B cell (primary cell): ENCODE measurements around the gene ERVMER34-1. TPM values are rescaled to one million over a fixed set of nuclear protein-coding genes. Genes with fewer than 3 reads are reported as not detected.

Experiments used
- ATAC-seq: fragments of 200-7000 bp; cut with Tn5 transposase; one replicate; pipeline ENCODE4 v1.10.0; 2021; ENCODE audit warnings: low read depth, mild to moderate bottlenecking, moderate number of reproducible peaks, moderate library complexity
- CTCF ChIA-PET: fragments of 350-600 bp; sonication (Branson Sonifier 250); formaldehyde crosslinking; loops from one replicate; lab custom pipeline; 2021; ENCODE audit warnings: antibody characterized with exemption, inconsistent platforms; lab: Charles Lee
- POLR2A ChIA-PET: fragments of 350-600 bp; sonication (Branson Sonifier 250); formaldehyde crosslinking; loops from one replicate; lab custom pipeline; 2021; ENCODE audit warnings: antibody characterized with exemption; lab: Charles Lee
- DNase-seq: peaks from one replicate; pipeline ENCODE4 v3.0.0; 2013
- H2AFZ ChIP-seq: 2 replicates; pipeline ENCODE4 v1.6.1; 2012; ENCODE audit warnings: mild to moderate bottlenecking, low read depth, low read length; ENCODE audit not compliant: insufficient read depth, poor library complexity, severe bottlenecking
- H3K27ac ChIP-seq, 2 donors: 1 replicate in 1 of 2; 2 replicates in 1 of 2; pipeline ENCODE4 v1.5.1; 2012 to 2013; ENCODE audit warnings: low read length in 2 of 2, mild to moderate bottlenecking in 2 of 2, moderate library complexity in 1 of 2
- H3K27me3 ChIP-seq, 4 experiments: fragments of 200-600 bp in 1 of 4; sonication (generic) in 1 of 4; replicated peaks in 1 of 4; 1 replicate in 2 of 4; 2 replicates in 2 of 4; pipeline versions ENCODE4 v1.6.1 to v1.7.0; 2013 to 2016; ENCODE audit warnings: low read length in 3 of 4, mild to moderate bottlenecking in 2 of 4, mixed read lengths in 1 of 4, moderate library complexity in 1 of 4; ENCODE audit not compliant: insufficient read depth in 4 of 4, control insufficient read depth in 3 of 4; ENCODE audit errors: control extremely low read depth in 1 of 4
- H3K36me3 ChIP-seq, 2 experiments: replicated peaks in 1 of 2; 1 replicate in 1 of 2; 2 replicates in 1 of 2; pipeline versions ENCODE4 v1.6.1 to v1.7.1; 2013; ENCODE audit warnings: low read length in 1 of 2; ENCODE audit not compliant: insufficient read depth in 2 of 2, control insufficient read depth in 1 of 2; ENCODE audit errors: control extremely low read depth in 1 of 2, extremely low read depth in 1 of 2
- H3K4me1 ChIP-seq, 2 donors: fragments of 200-600 bp in 1 of 2; sonication (generic) in 1 of 2; 1 replicate in 1 of 2; 2 replicates in 1 of 2; pipeline versions ENCODE4 v1.5.1 to v1.6.1; 2013 to 2017; ENCODE audit warnings: low read length in 2 of 2; ENCODE audit not compliant: control insufficient read depth in 2 of 2, insufficient read depth in 2 of 2
- H3K4me2 ChIP-seq: replicated peaks from 2 replicates; pipeline ENCODE3; 2012; ENCODE audit warnings: mild to moderate bottlenecking, low read depth, low read length; ENCODE audit not compliant: poor library complexity, severe bottlenecking
- H3K4me3 ChIP-seq, 5 experiments: fragments of 200-600 bp in 1 of 5; sonication (generic) in 1 of 5; 1 replicate in 3 of 5; 2 replicates in 2 of 5; pipeline versions ENCODE4 v1.5.1 to v1.7.0; 2011 to 2016; ENCODE audit warnings: low read length in 4 of 5, mild to moderate bottlenecking in 4 of 5, low read depth in 2 of 5, control low read depth in 1 of 5, moderate library complexity in 1 of 5; ENCODE audit not compliant: insufficient read depth in 1 of 5; ENCODE audit errors: control extremely low read depth in 1 of 5, extremely low read depth in 1 of 5
- H3K79me2 ChIP-seq: fragments of 200-600 bp; sonication (generic); one replicate; pipeline ENCODE4 v1.6.0; 2016; ENCODE audit warnings: low read length; ENCODE audit not compliant: control insufficient read depth, insufficient read depth
- H3K9ac ChIP-seq: fragments of 200-600 bp; sonication (generic); 2 replicates; pipeline ENCODE4 v1.6.1; 2017; ENCODE audit warnings: mild to moderate bottlenecking, low read length, moderate library complexity
- H3K9me3 ChIP-seq, 3 donors: one replicate each; pipeline versions ENCODE4 v1.6.1 to v1.7.1; 2013; ENCODE audit warnings: low read length in 2 of 3; ENCODE audit not compliant: control insufficient read depth in 2 of 3, insufficient read depth in 1 of 3; ENCODE audit errors: control extremely low read depth in 1 of 3
- H4K20me1 ChIP-seq: 2 replicates; pipeline ENCODE4 v1.6.0; 2012; ENCODE audit warnings: mild to moderate bottlenecking, low read length; ENCODE audit not compliant: insufficient read depth, control insufficient read depth, poor library complexity, severe bottlenecking
- H3K27ac Mint-ChIP-seq: one replicate; pipeline ENCODE4 v1.8.0; 2021; ENCODE audit warnings: mixed read lengths
- H3K27me3 Mint-ChIP-seq: one replicate; pipeline ENCODE4 v1.8.0; 2021; ENCODE audit warnings: mixed read lengths
- H3K4me1 Mint-ChIP-seq: one replicate; pipeline ENCODE4 v1.8.0; 2021; ENCODE audit warnings: mixed read lengths
- H3K4me3 Mint-ChIP-seq: one replicate; pipeline ENCODE4 v1.8.0; 2021; ENCODE audit warnings: mixed read lengths
- H3K9me3 Mint-ChIP-seq: one replicate; pipeline ENCODE4 v1.8.0; 2022; ENCODE audit warnings: mixed read lengths; ENCODE audit not compliant: insufficient read depth
- CTCF ChIP-seq: fragments of 200-600 bp; IDR thresholded peaks from one replicate; pipeline ENCODE4 v1.8.0; 2022; ENCODE audit warnings: antibody characterized with exemption, mild to moderate bottlenecking
- EZH2 ChIP-seq: IDR thresholded peaks from 2 replicates; pipeline ENCODE4 v1.6.1; 2012; ENCODE audit warnings: borderline replicate concordance, low read depth, mild to moderate bottlenecking, moderate library complexity, low read length; ENCODE audit not compliant: insufficient read depth, poor library complexity, severe bottlenecking
- WGBS: methylation state at CpG from one replicate; pipeline ENCODE4 v1.1.5; 2013; ENCODE audit warnings: missing lambda C conversion rate; ENCODE audit not compliant: insufficient coverage; 5-methylcytosine and 5-hydroxymethylcytosine counted together
- intact Hi-C: fragments of 100-400 bp; cut with micrococcal nuclease; formaldehyde crosslinking; loops from one replicate; pipeline ENCODE4 v1.10.0; 2022
- polyA plus RNA-seq: library from polyadenylated mRNA; depleted of rRNA; stranded (reverse); fragments of >200 nt; gene quantifications from 2 replicates; pipeline ENCODE4 v1.2.3, GENCODE V29; 2012
- total RNA-seq, 2 donors: library from RNA; stranded (reverse); fragments of 120-200 nt in 1 of 2; gene quantifications; 1 replicate in 1 of 2; 2 replicates in 1 of 2; pipeline versions ENCODE4 v1.2.3 to v1.2.4, GENCODE V29; 2013 to 2022

ERVMER34-1 gene
- total and polyA plus RNA-seq, 2 donors (not counting 1 experiment from before 2014, with no cell fraction given) = not detected

GRCh38 chr4:52709155-52709554 is 42.1 kb downstream of the ERVMER34-1 start:
- intact Hi-C loops = no loop called here
- H3K27ac Mint-ChIP-seq = peak overlapping the region; percentile 26
- Histone ChIP-seq H3K4me1 (peaks cover 29 to 39% of the 10 kb centered on the region in 2 donors), H3K9ac (no peak overlapping the region), H3K4me2 (no peak overlapping the region), H4K20me1 (no peaks in the 10 kb centered on the region), H3K27me3 (no peaks in the 10 kb centered on the region), H3K4me3 (no peak overlapping the region), H3K9me3 (no peaks in the 10 kb centered on the region), H2AFZ (no peak overlapping the region), H3K36me3 (peaks cover 0 to 4% of the 10 kb centered on the region in 2 experiments), H3K27ac (no peak overlapping the region), H3K79me2 (peaks cover 7% of the 10 kb centered on the region)
- ChIA-PET CTCF (interaction anchor here (0.5 kb wide), 1 partner anchor 23 kb away, joined by 3 read pairs; no protein-coding TSS in a partner anchor), POLR2A (no interaction called here)
- DNase-seq (no peak), ATAC-seq (no peak)
- TF ChIP-seq EZH2 = no peak
- no peak for TF ChIP-seq CTCF
- H3K4me3 Mint-ChIP-seq = peak overlapping the region; percentile 9
- H3K9me3 Mint-ChIP-seq = peaks cover 2% of the 10 kb centered on the region
- H3K4me1 Mint-ChIP-seq = peaks cover 41% of the 10 kb centered on the region
- H3K27me3 Mint-ChIP-seq = no peaks in the 10 kb centered on the region

GRCh38 chr4:52704661-52705060 is 46.6 kb downstream of the ERVMER34-1 start:
- Histone ChIP-seq H4K20me1 (no peaks in the 10 kb centered on the region), H3K36me3 (no peaks in the 10 kb centered on the region), H3K79me2 (no peaks in the 10 kb centered on the region), H3K27ac (no peak overlapping the region), H3K4me1 (peaks cover 17 to 18% of the 10 kb centered on the region in 2 donors), H3K4me2 (no peak overlapping the region), H3K27me3 (no peaks in the 10 kb centered on the region), H3K9ac (no peak overlapping the region), H3K4me3 (no peak overlapping the region), H3K9me3 (no peaks in the 10 kb centered on the region), H2AFZ (no peak overlapping the region)
- Mint-ChIP-seq H3K27me3 (no peaks in the 10 kb centered on the region), H3K4me1 (peaks cover 14% of the 10 kb centered on the region), H3K27ac (no peak overlapping the region), H3K9me3 (peaks cover 2% of the 10 kb centered on the region), H3K4me3 (no peak overlapping the region)
- TF ChIP-seq EZH2 (no peak), CTCF (no peak)
- no peak for DNase-seq
- POLR2A ChIA-PET = no interaction called here
- intact Hi-C loops = no loop called here
- no peak for ATAC-seq
- WGBS = 100% methylated on average over 1 of the region's 3 CpGs
- CTCF ChIA-PET = no interaction called here
